GM18519 (cell line): ENCODE data around the gene KRT12.
"Not testable (repeated sequence)": the region's sequence is repeated elsewhere in the genome, so short reads cannot be mapped to it uniquely, and the experiment has no call there.

ENCODE experiments used
- ATAC-seq: cut with Tn5 transposase; IDR thresholded peaks from one replicate; pipeline ENCODE4 v1.9.1; 2021; ENCODE audit warnings: mild to moderate bottlenecking, moderate library complexity; ENCODE audit not compliant: unreplicated experiment, low FRiP score

The KRT12 gene

GRCh38 chr17:40884708-40885512 lies 17.9 kb upstream of the KRT12 start, which contains the start of gene KRT20:
TSS of gene KRT20 (minus strand) at chr17:40885242. CDS start at chr17:40885185, 57 bp downstream.
- ATAC-seq: no peak

- ATAC-seq: no peak
Measured at GRCh38 chr17:40883626-40884334, 16.8 kb upstream of the KRT12 start.

GRCh38 chr17:40883031-40883430 lies 16.0 kb upstream of the KRT12 start:
- no peak for ATAC-seq

- ATAC-seq: no peak
Measured at GRCh38 chr17:40879026-40879425, 12.0 kb upstream of the KRT12 start.

GRCh38 chr17:40878044-40878443 lies 11.0 kb upstream of the KRT12 start:
- no peak for ATAC-seq

GRCh38 chr17:40873801-40874200 lies 6.8 kb upstream of the KRT12 start:
- ATAC-seq: no peak

GRCh38 chr17:40873255-40873654 lies 6.2 kb upstream of the KRT12 start:
- no peak for ATAC-seq

GRCh38 chr17:40872416-40872815 lies 5.4 kb upstream of the KRT12 start:
- no peak for ATAC-seq

GRCh38 chr17:40871316-40871715 lies 4.3 kb upstream of the KRT12 start:
- ATAC-seq: no peak

- no peak for ATAC-seq
Measured at GRCh38 chr17:40870136-40870535, 3.1 kb upstream of the KRT12 start.

GRCh38 chr17:40864661-40865390 lies 2.2 kb downstream of the KRT12 start:
- no peak for ATAC-seq

- no peak for ATAC-seq
Measured at GRCh38 chr17:40862985-40863733, 3.9 kb downstream of the KRT12 start.

- no peak for ATAC-seq
Measured at GRCh38 chr17:40859536-40859935, 7.5 kb downstream of the KRT12 start.

- ATAC-seq: not testable (repeated sequence)
Measured at GRCh38 chr17:40858667-40859066, 8.4 kb downstream of the KRT12 start.

- ATAC-seq: no peak
Measured at GRCh38 chr17:40857535-40857934, 9.5 kb downstream of the KRT12 start.

- ATAC-seq: no peak
Measured at GRCh38 chr17:40854175-40854814, 12.7 kb downstream of the KRT12 start.

GRCh38 chr17:40852364-40852763 lies 14.7 kb downstream of the KRT12 start:
- ATAC-seq: no peak

GRCh38 chr17:40850293-40850972 lies 16.6 kb downstream of the KRT12 start:
- no peak for ATAC-seq

GRCh38 chr17:40849723-40850122 lies 17.3 kb downstream of the KRT12 start:
- no peak for ATAC-seq
